Measurements from ENCODE around the gene RELN. TPM values are rescaled to one million over a fixed set of nuclear protein-coding genes. Genes with fewer than 3 reads are reported as not detected.

RELN gene
- total RNA-seq, 2 experiments from 2014 or later, result not detected

- H3K27ac Mint-ChIP-seq, result no peak overlapping the region
- no peaks in the 10 kb centered on the region for H3K36me3 Mint-ChIP-seq
- POLR2A ChIA-PET, result no interaction called here
- no peak overlapping the region for H3K4me3 Mint-ChIP-seq
- H3K27me3 Mint-ChIP-seq, result peaks cover 2% of the 10 kb centered on the region
- ATAC-seq (ENCODE audit: low read depth) (no peak), DNase-seq (no peak)
- no peaks in the 10 kb centered on the region for H3K4me1 Mint-ChIP-seq
- no peaks in the 10 kb centered on the region for H3K9me3 Mint-ChIP-seq
Measured at GRCh38 chr7:103949374-103949773, 40.1 kb downstream of the RELN start.

GRCh38 chr7:103947026-103947655 is 42.3 kb downstream of the RELN start:
- POLR2A ChIA-PET, result no interaction called here
- ATAC-seq (ENCODE audit: low read depth) (no peak), DNase-seq (no peak)
- H3K36me3 Mint-ChIP-seq, result no peaks in the 10 kb centered on the region
- H3K4me3 Mint-ChIP-seq, result no peak overlapping the region
- H3K27ac Mint-ChIP-seq, result no peak overlapping the region
- H3K9me3 Mint-ChIP-seq, result no peaks in the 10 kb centered on the region
- H3K4me1 Mint-ChIP-seq, result no peaks in the 10 kb centered on the region
- H3K27me3 Mint-ChIP-seq, result peaks cover 2% of the 10 kb centered on the region

DNA sequence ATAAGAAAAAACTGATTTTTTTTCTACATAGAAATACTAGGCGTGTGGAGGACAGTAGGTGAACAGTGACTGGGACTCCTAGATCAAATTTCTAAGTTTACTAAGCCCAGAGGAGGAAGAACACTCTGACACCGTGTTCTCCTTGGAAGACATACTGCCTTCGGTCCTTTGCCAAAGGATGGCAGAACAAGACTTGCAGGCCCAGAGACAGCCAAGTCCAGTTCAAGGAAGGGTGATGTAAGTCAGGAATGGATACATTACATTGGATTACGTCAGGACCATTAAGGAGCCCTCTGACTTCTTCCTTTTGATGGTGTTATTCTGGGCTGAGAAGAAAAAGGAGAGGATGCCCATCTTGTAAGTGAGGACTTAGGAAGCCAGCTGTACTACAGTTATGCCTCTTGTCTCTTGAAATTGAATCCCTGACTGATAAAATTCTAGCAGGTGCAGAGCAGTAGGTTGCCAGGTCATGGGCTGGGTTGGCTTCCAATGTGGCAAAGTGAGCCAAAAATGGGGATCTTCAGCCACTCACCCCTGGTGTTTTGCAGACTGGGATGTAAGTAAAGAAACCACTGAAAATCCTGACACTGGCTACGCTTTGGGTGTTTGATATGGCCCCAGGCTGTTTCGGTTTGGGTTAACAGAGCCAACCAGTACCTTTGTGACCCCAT is 45.1 kb downstream of the RELN start:
- Mint-ChIP-seq H3K27ac (no peak overlapping the region), H3K4me1 (no peaks in the 10 kb centered on the region), H3K9me3 (no peaks in the 10 kb centered on the region), H3K36me3 (no peaks in the 10 kb centered on the region), H3K27me3 (peaks cover 2% of the 10 kb centered on the region), H3K4me3 (no peak overlapping the region)
- no peak for DNase-seq
- POLR2A ChIA-PET, result no interaction called here
- ATAC-seq (ENCODE audit: low read depth), result no peak

DNA sequence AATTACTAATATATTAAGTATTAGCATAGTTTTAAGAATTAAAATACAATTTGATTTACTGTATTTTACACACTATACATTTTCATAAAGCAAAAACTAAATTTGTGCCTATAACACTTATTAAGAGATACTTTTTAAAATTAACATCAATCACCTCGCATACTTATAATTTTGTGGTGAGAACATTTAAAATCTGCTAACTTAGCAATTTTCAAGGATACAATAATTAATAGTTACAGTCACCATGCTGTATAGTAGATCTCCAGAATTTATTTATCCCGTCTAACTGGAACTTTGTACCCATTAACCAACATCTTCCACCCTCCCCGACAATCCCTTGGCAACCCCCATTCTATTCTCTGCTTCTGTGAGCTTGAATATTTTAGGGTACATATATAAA is 47.5 kb downstream of the RELN start:
- Mint-ChIP-seq H3K27me3 (no peaks in the 10 kb centered on the region), H3K4me3 (no peak overlapping the region), H3K4me1 (no peaks in the 10 kb centered on the region), H3K27ac (no peak overlapping the region), H3K36me3 (no peaks in the 10 kb centered on the region), H3K9me3 (no peaks in the 10 kb centered on the region)
- no peak for ATAC-seq (ENCODE audit: low read depth)
- no peak for DNase-seq
- POLR2A ChIA-PET, result no interaction called here

DNA sequence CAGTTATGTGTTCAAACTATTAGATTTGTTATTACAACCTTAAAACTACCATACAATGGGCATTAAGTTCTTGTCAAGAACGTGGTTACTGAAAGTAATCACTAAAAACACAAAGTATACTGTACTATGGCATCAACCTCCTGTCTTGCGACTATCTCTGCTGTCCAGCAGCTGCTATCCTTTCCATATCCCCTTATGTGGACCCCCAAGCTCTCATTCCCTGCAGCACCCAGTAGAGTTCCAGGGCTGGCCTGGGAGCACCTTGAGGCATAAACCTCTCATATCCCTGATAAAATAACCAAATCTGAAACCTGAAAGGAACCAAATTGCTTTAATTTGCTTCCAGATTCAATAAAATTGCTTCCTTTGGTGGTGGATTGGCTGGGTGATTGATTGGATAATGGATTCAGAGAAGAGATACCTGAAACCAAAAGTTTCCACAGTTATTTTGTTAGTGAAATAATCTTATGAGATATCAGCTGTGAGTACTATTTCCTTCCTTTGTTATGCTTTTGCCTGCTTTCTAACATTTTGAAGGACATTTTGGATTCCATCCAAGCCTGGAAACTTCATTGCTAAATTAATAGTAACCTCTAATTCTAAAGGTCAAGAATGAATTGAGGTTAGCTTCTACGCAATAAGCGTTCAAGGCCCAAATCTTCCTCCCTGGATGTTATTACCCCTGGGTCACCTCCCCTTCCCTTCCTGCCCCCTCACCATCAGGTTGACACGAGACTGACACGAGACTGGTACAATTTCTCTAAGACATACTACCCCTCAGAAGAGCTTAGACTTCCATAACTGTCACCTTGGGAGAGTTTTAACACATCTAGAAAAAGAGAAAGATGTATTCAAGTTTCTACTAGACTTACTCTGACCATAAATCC is 48.8 kb downstream of the RELN start:
- Mint-ChIP-seq H3K4me1 (no peaks in the 10 kb centered on the region), H3K9me3 (no peaks in the 10 kb centered on the region), H3K4me3 (no peak overlapping the region), H3K27ac (no peak overlapping the region), H3K27me3 (no peaks in the 10 kb centered on the region), H3K36me3 (no peaks in the 10 kb centered on the region)
- POLR2A ChIA-PET, result no interaction called here
- ATAC-seq (ENCODE audit: low read depth) (no peak), DNase-seq (no peak)

GRCh38 chr7:103937680-103938079 is 51.8 kb downstream of the RELN start:
- DNase-seq (no peak), ATAC-seq (ENCODE audit: low read depth) (no peak)
- POLR2A ChIA-PET, result no interaction called here
- H3K36me3 Mint-ChIP-seq, result no peaks in the 10 kb centered on the region
- no peak overlapping the region for H3K27ac Mint-ChIP-seq
- H3K27me3 Mint-ChIP-seq, result no peaks in the 10 kb centered on the region
- no peak overlapping the region for H3K4me3 Mint-ChIP-seq
- H3K9me3 Mint-ChIP-seq, result no peaks in the 10 kb centered on the region
- no peaks in the 10 kb centered on the region for H3K4me1 Mint-ChIP-seq

DNA sequence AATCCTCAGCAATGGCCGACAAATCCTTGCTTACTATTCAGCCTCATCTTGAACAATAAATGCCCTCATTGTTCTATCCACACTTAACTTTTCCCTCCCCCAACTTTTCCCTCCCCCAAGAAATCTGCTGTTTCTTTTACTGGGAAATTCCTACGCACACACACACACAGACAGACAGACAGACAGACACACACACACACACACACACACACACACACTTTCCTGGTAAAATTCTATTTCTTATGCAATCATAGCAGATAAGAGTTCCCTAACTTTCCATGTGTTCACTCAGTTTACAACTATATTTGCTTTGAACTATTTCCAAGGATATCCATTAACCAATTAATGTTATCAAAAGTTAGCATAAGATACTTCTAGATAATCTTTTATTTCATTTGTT is 52.9 kb downstream of the RELN start:
- Mint-ChIP-seq H3K9me3 (no peaks in the 10 kb centered on the region), H3K27ac (no peak overlapping the region), H3K27me3 (no peaks in the 10 kb centered on the region), H3K4me3 (no peak overlapping the region), H3K36me3 (no peaks in the 10 kb centered on the region), H3K4me1 (no peaks in the 10 kb centered on the region)
- DNase-seq, result no peak
- ATAC-seq (ENCODE audit: low read depth), result no peak
- POLR2A ChIA-PET, result no interaction called here

- no peaks in the 10 kb centered on the region for H3K4me1 Mint-ChIP-seq
- no peaks in the 10 kb centered on the region for H3K36me3 Mint-ChIP-seq
- POLR2A ChIA-PET, result no interaction called here
Measured at GRCh38 chr7:103934508-103934907, 55.0 kb downstream of the RELN start.

GRCh38 chr7:103932389-103932788 is 57.1 kb downstream of the RELN start:
- ATAC-seq (ENCODE audit: low read depth) (no peak), DNase-seq (no peak)
- no peaks in the 10 kb centered on the region for H3K27me3 Mint-ChIP-seq
- H3K36me3 Mint-ChIP-seq, result no peaks in the 10 kb centered on the region
- POLR2A ChIA-PET, result no interaction called here
- H3K4me1 Mint-ChIP-seq, result no peaks in the 10 kb centered on the region
- no peak overlapping the region for H3K4me3 Mint-ChIP-seq
- no peak overlapping the region for H3K27ac Mint-ChIP-seq
- H3K9me3 Mint-ChIP-seq, result no peaks in the 10 kb centered on the region

More at GRCh38 chr7:103934508-103934907, 55.0 kb downstream of the RELN start:
- DNase-seq, result no peak
- Mint-ChIP-seq H3K9me3 (no peaks in the 10 kb centered on the region), H3K27me3 (no peaks in the 10 kb centered on the region), H3K27ac (no peak overlapping the region), H3K4me3 (no peak overlapping the region)
- no peak for ATAC-seq (ENCODE audit: low read depth)

GRCh38 chr7:103929901-103930311 is 59.6 kb downstream of the RELN start:
- Mint-ChIP-seq H3K36me3 (no peaks in the 10 kb centered on the region), H3K4me3 (no peak overlapping the region), H3K27me3 (no peaks in the 10 kb centered on the region), H3K9me3 (no peaks in the 10 kb centered on the region), H3K27ac (no peak overlapping the region), H3K4me1 (no peaks in the 10 kb centered on the region)
- DNase-seq, result no peak
- ATAC-seq (ENCODE audit: low read depth), result no peak
- POLR2A ChIA-PET, result no interaction called here

DNA sequence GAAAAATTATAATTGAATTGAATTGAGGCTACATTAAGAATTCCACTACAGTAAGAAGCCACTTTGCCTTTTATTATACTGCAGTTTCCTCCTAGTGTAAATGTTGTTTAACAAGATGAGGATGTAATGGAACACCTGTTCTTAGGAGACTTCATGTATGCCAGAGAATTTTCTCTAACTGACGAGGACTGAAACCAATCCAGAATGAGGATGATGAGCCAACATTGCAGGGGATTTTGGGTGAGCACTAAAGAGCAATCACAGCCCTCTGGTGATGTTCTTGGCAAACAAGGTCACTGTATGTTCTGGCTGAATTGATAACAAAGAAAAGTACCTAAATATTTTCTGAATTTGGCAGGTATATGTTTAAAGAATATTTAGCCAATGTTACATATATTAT is 60.9 kb downstream of the RELN start:
- H3K27me3 Mint-ChIP-seq, result no peaks in the 10 kb centered on the region
- no peak for ATAC-seq (ENCODE audit: low read depth)
- no peak for DNase-seq

DNA sequence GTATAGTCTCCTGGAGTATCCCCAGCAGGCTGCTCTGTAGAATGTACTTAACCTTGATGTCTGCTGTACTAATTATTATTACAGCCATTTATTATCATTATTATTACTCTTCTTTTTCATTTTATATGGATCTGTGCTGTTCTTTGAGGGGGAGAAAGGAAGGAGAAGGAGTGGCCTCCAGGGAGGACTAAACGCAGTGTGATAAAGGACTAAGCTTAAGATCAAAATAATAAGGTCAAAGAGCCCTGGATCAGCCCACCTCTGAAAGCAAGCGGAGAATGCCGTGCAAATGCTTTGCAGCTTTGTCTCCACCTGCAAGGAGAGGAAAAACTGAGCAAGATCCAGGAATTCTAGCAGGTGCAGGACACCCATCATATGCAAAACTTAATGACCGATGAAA is 65.3 kb downstream of the RELN start:
- Mint-ChIP-seq H3K9me3 (no peaks in the 10 kb centered on the region), H3K36me3 (no peaks in the 10 kb centered on the region), H3K27me3 (peaks cover 7% of the 10 kb centered on the region), H3K4me1 (no peaks in the 10 kb centered on the region), H3K27ac (no peak overlapping the region), H3K4me3 (no peak overlapping the region)
- DNase-seq (no peak), ATAC-seq (ENCODE audit: low read depth) (no peak)
- POLR2A ChIA-PET, result no interaction called here

More for the DNA sequence above, 60.9 kb downstream of the RELN start:
- no peak overlapping the region for H3K4me3 Mint-ChIP-seq
- no peaks in the 10 kb centered on the region for H3K4me1 Mint-ChIP-seq
- H3K27ac Mint-ChIP-seq, result no peak overlapping the region
- no peaks in the 10 kb centered on the region for H3K9me3 Mint-ChIP-seq
- POLR2A ChIA-PET, result no interaction called here
- H3K36me3 Mint-ChIP-seq, result no peaks in the 10 kb centered on the region

DNA sequence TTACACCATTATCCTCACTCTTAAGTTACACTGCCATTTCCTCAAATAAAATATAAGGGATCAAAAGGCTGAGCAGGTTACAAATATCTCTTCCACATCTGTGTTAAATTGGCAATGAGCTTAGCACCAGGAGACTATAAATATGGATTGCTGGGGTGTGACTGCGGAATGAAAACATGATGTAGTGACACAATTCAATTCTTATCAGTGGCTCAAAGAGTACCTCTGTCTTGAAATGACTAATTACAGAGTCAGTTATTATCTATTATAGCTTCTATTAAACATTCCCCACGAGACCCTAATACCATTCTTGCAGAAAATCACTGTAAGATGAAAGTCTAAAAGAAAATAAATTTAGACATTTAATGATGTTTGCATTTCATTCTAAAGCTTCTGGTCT is 67.1 kb downstream of the RELN start:
- POLR2A ChIA-PET, result no interaction called here
- H3K9me3 Mint-ChIP-seq, result no peaks in the 10 kb centered on the region
- no peak overlapping the region for H3K27ac Mint-ChIP-seq
- H3K27me3 Mint-ChIP-seq, result peaks cover 7% of the 10 kb centered on the region
- DNase-seq, result no peak
- no peaks in the 10 kb centered on the region for H3K36me3 Mint-ChIP-seq
- no peak for ATAC-seq (ENCODE audit: low read depth)
- H3K4me3 Mint-ChIP-seq, result no peak overlapping the region
- no peaks in the 10 kb centered on the region for H3K4me1 Mint-ChIP-seq

DNA sequence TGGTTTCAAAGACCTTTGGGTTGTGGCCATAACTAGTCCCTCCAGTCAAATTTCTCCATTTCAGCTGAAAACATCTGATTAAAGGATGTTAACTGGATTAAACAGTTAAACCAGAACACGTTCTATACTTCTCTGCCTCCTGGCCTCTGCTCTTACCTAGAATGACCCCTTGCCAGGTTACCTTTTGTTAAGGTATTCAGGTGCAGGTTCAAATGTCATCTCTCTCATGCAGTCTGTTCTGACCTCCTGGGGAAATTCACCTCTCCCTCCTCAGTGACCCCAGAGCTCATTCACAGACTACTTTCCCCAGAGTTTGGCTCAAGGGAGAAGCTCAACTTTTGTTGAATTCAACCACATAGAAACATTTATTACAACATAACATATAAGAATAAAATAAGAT is 67.8 kb downstream of the RELN start:
- no peak overlapping the region for H3K27ac Mint-ChIP-seq
- peaks cover 7% of the 10 kb centered on the region for H3K27me3 Mint-ChIP-seq
- H3K9me3 Mint-ChIP-seq, result no peaks in the 10 kb centered on the region
- DNase-seq (no peak), ATAC-seq (ENCODE audit: low read depth) (no peak)
- POLR2A ChIA-PET, result no interaction called here
- H3K4me1 Mint-ChIP-seq, result no peaks in the 10 kb centered on the region
- H3K4me3 Mint-ChIP-seq, result no peak overlapping the region
- no peaks in the 10 kb centered on the region for H3K36me3 Mint-ChIP-seq

All from activated naive CD8-positive, alpha-beta T cell treated with anti-CD3 and anti-CD28 coated beads, Interleukin-2, amount 10 ng/mL, durations not matched to agents 7 days and 5 days (primary cell).